ENCODE data around the gene OR6C70. TPM values are rescaled to one million over a fixed set of nuclear protein-coding genes. Genes with fewer than 3 reads are reported as not detected.

Gene OR6C70
- not detected for total RNA-seq
- not detected for polyA plus RNA-seq

DNA sequence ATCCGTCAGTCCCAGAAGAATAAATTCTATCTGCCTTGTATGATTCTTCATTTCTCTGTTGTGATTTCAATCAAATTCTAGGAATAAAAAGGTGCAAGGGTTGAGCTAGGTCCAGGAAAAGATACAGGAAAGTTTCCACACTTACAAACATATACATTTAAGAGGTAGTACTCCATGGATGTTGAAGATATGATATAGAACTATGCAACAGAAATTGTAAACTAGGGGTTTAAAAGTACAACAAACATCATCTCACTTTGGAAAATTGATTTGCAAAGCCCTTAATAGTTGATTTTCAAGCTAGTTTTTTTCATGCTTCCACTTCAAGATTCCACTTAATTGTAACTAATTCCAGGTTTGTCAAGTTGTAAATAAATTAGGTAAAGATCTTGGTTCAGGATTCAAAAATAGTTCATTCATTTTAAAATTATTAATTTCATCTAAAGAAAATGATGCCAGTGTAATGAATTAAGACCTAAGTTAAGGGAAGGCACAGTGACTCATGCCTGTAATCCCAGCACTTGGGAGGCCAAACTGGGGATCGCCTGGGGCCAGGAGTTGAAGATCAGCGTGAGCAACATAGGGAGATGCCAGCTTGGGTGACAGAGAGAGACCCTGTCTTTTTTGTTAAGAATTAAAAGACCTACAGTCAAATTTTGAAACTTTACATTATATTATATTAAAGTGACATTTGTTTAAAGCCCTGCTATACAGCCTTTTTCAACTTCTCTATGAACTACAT, at the start of gene OR6C70:
Gene OR6C70, minus strand, starts transcription at position 51 of the 742 bp plus-strand sequence. Its CDS starts 0 bp downstream, at position 51.
- DNase-seq (ENCODE audit: low spot score), result no peak
- TF ChIP-seq ZBTB33 (IDR thresholded peaks at IDR 0.05) (no peak), NR2F2 (IDR thresholded peaks at IDR 0.05) (no peak)
- 90% methylated on average over 3 of the region's 3 CpGs for WGBS
- Histone ChIP-seq H3K27me3 (ENCODE audit: control insufficient read depth in 4 of 4, insufficient read depth in 4 of 4, low read length in 3 of 4) (no peaks in the 10 kb centered on the region), H3K9me3 (ENCODE audit: control insufficient read depth in 4 of 4, low read length in 3 of 4) (no peaks in the 10 kb centered on the region), H3K27ac (ENCODE audit: low read depth in 1 of 2, low read length in 2 of 2) (no peak within 1 kb of the TSS), H3K36me3 (ENCODE audit: control insufficient read depth in 4 of 4, insufficient read depth in 3 of 4, low read depth in 1 of 4, low read length in 3 of 4) (no peaks in the 10 kb centered on the region), H3K4me1 (ENCODE audit: control insufficient read depth in 4 of 4, insufficient read depth in 4 of 4, low read length in 3 of 4) (no peaks in the 10 kb centered on the region), H3K9ac (ENCODE audit: low read depth in 1 of 2, low read length in 2 of 2) (no peak within 1 kb of the TSS), H3K4me3 (ENCODE audit: low read depth in 1 of 3, low read length in 3 of 3) (no peak within 1 kb of the TSS)

DNA sequence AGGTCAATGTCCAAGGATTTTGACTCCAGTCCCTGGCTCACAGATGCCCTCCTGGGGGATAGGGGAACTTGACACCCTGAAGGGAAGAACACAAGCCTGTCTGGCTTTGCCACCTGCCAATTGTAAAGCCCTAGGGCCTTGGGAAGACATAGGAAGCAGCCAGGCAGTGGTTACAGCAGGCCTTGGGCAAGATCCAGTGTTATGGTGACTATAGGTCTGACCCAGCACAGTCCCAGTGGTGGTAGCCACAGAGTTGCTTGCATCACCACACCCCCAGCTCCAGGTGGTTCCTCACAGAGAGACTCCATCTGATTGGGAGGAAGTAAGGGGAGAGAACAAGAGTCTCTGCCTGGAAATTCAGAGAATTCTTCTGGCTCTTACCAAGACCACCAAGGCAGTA, 46.5 kb upstream of the OR6C70 start:
- Histone ChIP-seq H3K27ac (ENCODE audit: low read depth in 1 of 2, low read length in 2 of 2) (no peak overlapping the region), H3K36me3 (ENCODE audit: control insufficient read depth in 4 of 4, insufficient read depth in 3 of 4, low read depth in 1 of 4, low read length in 3 of 4) (no peaks in the 10 kb centered on the region), H3K4me1 (ENCODE audit: control insufficient read depth in 4 of 4, insufficient read depth in 4 of 4, low read length in 3 of 4) (no peaks in the 10 kb centered on the region), H3K9ac (ENCODE audit: low read depth in 1 of 2, low read length in 2 of 2) (no peak overlapping the region), H3K27me3 (ENCODE audit: control insufficient read depth in 4 of 4, insufficient read depth in 4 of 4, low read length in 3 of 4) (no peaks in the 10 kb centered on the region), H3K9me3 (ENCODE audit: control insufficient read depth in 4 of 4, low read length in 3 of 4) (no peaks in the 10 kb centered on the region), H3K4me3 (ENCODE audit: low read depth in 1 of 3, low read length in 3 of 3) (no peak overlapping the region)
- TF ChIP-seq TAF1 (conservative IDR thresholded peaks at IDR 0.05), result no peak
- TF ChIP-seq, protein P1, sequence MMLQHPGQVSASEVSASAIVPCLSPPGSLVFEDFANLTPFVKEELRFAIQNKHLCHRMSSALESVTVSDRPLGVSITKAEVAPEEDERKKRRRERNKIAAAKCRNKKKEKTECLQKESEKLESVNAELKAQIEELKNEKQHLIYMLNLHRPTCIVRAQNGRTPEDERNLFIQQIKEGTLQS (IDR thresholded peaks at IDR 0.05), result no peak
- no peak for TF ChIP-seq YY1 (IDR thresholded peaks at IDR 0.05)
- TF ChIP-seq ZBTB33 (IDR thresholded peaks at IDR 0.05), result no peak
- no peak for TF ChIP-seq EGR1 (IDR thresholded peaks at IDR 0.05; ENCODE audit: low read depth in 2 of 2)
- no peak for TF ChIP-seq RXRA (IDR thresholded peaks at IDR 0.05)
- no peak for TF ChIP-seq FOXA2 (IDR thresholded peaks at IDR 0.05)
- no peak for TF ChIP-seq HNF4A (conservative IDR thresholded peaks at IDR 0.05)
- no peak for TF ChIP-seq JUND (IDR thresholded peaks at IDR 0.05)
- DNase-seq (ENCODE audit: low spot score), result no peak

DNA sequence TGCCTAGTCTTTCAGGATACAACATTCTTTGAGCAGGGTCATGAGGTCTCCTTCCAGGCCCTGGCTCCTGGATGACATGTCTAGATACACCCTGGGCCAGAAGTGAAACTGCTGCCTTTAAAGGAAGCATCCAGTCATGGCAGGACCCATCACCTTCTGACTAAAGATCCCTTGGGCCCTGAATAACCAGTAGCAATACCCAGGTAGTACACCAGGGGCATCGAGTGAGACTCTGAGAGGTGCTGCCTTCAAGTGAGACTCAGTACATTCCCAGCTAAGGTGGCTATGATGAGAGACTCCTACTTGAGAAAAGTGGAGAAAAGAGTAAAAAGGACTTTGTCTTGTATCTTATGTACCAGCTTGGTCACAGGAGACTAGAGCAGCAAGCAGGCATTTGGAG, 45.8 kb upstream of the OR6C70 start:
- Histone ChIP-seq H3K36me3 (ENCODE audit: control insufficient read depth in 4 of 4, insufficient read depth in 3 of 4, low read depth in 1 of 4, low read length in 3 of 4) (no peaks in the 10 kb centered on the region), H3K4me3 (ENCODE audit: low read depth in 1 of 3, low read length in 3 of 3) (no peak overlapping the region), H3K9me3 (ENCODE audit: control insufficient read depth in 4 of 4, low read length in 3 of 4) (no peaks in the 10 kb centered on the region), H3K4me1 (ENCODE audit: control insufficient read depth in 4 of 4, insufficient read depth in 4 of 4, low read length in 3 of 4) (no peaks in the 10 kb centered on the region), H3K27me3 (ENCODE audit: control insufficient read depth in 4 of 4, insufficient read depth in 4 of 4, low read length in 3 of 4) (no peaks in the 10 kb centered on the region), H3K9ac (ENCODE audit: low read depth in 1 of 2, low read length in 2 of 2) (no peak overlapping the region), H3K27ac (ENCODE audit: low read depth in 1 of 2, low read length in 2 of 2) (no peak overlapping the region)
- 72% methylated on average over 1 of the region's 1 CpG for WGBS
- DNase-seq (ENCODE audit: low spot score), result no peak
- TF ChIP-seq HNF4G (IDR thresholded peaks at IDR 0.05) (no peak), RAD21 (IDR thresholded peaks at IDR 0.05) (no peak), FOXA1 (IDR thresholded peaks at IDR 0.05) (no peak), TAF1 (conservative IDR thresholded peaks at IDR 0.05) (no peak), SP1 (IDR thresholded peaks at IDR 0.05) (no peak), HNF4A (conservative IDR thresholded peaks at IDR 0.05) (no peak), JUND (IDR thresholded peaks at IDR 0.05) (no peak), GABPA (IDR thresholded peaks at IDR 0.05 in 1 of 2, conservative IDR thresholded peaks at IDR 0.05 in 1 of 2) (no peak), CTCF (IDR thresholded peaks at IDR 0.05; ENCODE audit: low read depth, low read length, missing input control) (no peak), EGR1 (IDR thresholded peaks at IDR 0.05; ENCODE audit: low read depth in 2 of 2) (no peak)
- TF ChIP-seq, protein P2, sequence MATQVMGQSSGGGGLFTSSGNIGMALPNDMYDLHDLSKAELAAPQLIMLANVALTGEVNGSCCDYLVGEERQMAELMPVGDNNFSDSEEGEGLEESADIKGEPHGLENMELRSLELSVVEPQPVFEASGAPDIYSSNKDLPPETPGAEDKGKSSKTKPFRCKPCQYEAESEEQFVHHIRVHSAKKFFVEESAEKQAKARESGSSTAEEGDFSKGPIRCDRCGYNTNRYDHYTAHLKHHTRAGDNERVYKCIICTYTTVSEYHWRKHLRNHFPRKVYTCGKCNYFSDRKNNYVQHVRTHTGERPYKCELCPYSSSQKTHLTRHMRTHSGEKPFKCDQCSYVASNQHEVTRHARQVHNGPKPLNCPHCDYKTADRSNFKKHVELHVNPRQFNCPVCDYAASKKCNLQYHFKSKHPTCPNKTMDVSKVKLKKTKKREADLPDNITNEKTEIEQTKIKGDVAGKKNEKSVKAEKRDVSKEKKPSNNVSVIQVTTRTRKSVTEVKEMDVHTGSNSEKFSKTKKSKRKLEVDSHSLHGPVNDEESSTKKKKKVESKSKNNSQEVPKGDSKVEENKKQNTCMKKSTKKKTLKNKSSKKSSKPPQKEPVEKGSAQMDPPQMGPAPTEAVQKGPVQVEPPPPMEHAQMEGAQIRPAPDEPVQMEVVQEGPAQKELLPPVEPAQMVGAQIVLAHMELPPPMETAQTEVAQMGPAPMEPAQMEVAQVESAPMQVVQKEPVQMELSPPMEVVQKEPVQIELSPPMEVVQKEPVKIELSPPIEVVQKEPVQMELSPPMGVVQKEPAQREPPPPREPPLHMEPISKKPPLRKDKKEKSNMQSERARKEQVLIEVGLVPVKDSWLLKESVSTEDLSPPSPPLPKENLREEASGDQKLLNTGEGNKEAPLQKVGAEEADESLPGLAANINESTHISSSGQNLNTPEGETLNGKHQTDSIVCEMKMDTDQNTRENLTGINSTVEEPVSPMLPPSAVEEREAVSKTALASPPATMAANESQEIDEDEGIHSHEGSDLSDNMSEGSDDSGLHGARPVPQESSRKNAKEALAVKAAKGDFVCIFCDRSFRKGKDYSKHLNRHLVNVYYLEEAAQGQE (IDR thresholded peaks at IDR 0.05), result no peak
- TF ChIP-seq, protein P3, sequence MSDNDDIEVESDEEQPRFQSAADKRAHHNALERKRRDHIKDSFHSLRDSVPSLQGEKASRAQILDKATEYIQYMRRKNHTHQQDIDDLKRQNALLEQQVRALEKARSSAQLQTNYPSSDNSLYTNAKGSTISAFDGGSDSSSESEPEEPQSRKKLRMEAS (IDR thresholded peaks at IDR 0.05), result no peak

All from liver (tissue), 9 donors.